HEK293 (cell line): ENCODE results near the gene SCUBE1.

Experiments
- CTCF ChIA-PET: fragments of 350-600 bp; formaldehyde crosslinking; extraction: SDS; loops from one replicate; lab custom pipeline; 2021; ENCODE audit warnings: antibody characterized with exemption; lab: Yijun Ruan, JAX
- POLR2A ChIA-PET: fragments of 300-600 bp; formaldehyde crosslinking; extraction: SDS; loops from one replicate; lab custom pipeline; 2020; ENCODE audit warnings: antibody characterized with exemption, inconsistent platforms; lab: Yijun Ruan, JAX
- H3K27ac ChIP-seq: fragments of 200-500 bp; sonication (Bioruptor generic); 2 replicates; pipeline ENCODE4 v1.5.1; 2014; ENCODE audit warnings: low read depth, low read length, control low read depth, inconsistent platforms; ENCODE audit errors: extremely low read depth
- H3K36me3 ChIP-seq, 2 experiments: fragments of 200-500 bp in 1 of 2; sonication (Bioruptor generic) in 1 of 2; 1 replicate in 1 of 2; 2 replicates in 1 of 2; pipeline ENCODE4 v1.5.1; 2014 to 2017; ENCODE audit warnings: inconsistent platforms in 2 of 2, low read length in 2 of 2; ENCODE audit not compliant: control insufficient read depth in 2 of 2, insufficient read depth in 1 of 2
- H3K4me1 ChIP-seq: fragments of 200-500 bp; sonication (Bioruptor generic); 2 replicates; pipeline ENCODE4 v1.5.1; 2014; ENCODE audit warnings: mild to moderate bottlenecking, low read length, inconsistent platforms; ENCODE audit not compliant: control insufficient read depth, insufficient read depth
- H3K4me3 ChIP-seq: 2 replicates; pipeline ENCODE4 v1.5.1; 2011; ENCODE audit warnings: low read depth, mild to moderate bottlenecking, control low read depth, low read length, moderate library complexity
- H3K9me3 ChIP-seq: fragments of 200-500 bp; sonication (Bioruptor generic); 2 replicates; pipeline ENCODE4 v1.5.1; 2014; ENCODE audit warnings: low read depth, low read length, inconsistent platforms; ENCODE audit not compliant: control insufficient read depth, insufficient read depth
- ATF2 ChIP-seq: fragments of 450-650 bp; formaldehyde crosslinking; IDR thresholded peaks from 2 replicates; pipeline ENCODE4 v1.5.1; 2016; ENCODE audit warnings: missing biosample characterization, missing genetic modification characterization, low read depth
- INSM2 ChIP-seq: fragments of 450-650 bp; formaldehyde crosslinking; IDR thresholded peaks from 2 replicates; pipeline ENCODE4 v1.5.1; 2016; ENCODE audit warnings: missing biosample characterization, missing genetic modification characterization
- KLF16 ChIP-seq: fragments of 450-650 bp; formaldehyde crosslinking; IDR thresholded peaks from 2 replicates; pipeline ENCODE4 v1.5.1; 2017; ENCODE audit warnings: missing biosample characterization, missing genetic modification characterization
- PRDM6 ChIP-seq: fragments of 450-650 bp; formaldehyde crosslinking; IDR thresholded peaks from 2 replicates; pipeline ENCODE4 v1.5.1; 2017; ENCODE audit warnings: missing biosample characterization, missing genetic modification characterization
- REPIN1 ChIP-seq: fragments of 450-650 bp; formaldehyde crosslinking; IDR thresholded peaks from 2 replicates; pipeline ENCODE4 v1.5.1; 2017; ENCODE audit warnings: missing biosample characterization, missing genetic modification characterization, low read depth
- ZBTB21 ChIP-seq: fragments of 450-650 bp; formaldehyde crosslinking; IDR thresholded peaks from 2 replicates; pipeline ENCODE4 v1.5.1; 2017; ENCODE audit warnings: missing biosample characterization, missing genetic modification characterization
- ZFHX2 ChIP-seq: fragments of 450-650 bp; formaldehyde crosslinking; conservative IDR thresholded peaks from 2 replicates; pipeline ENCODE4 v1.5.1; 2016; ENCODE audit warnings: missing biosample characterization, missing genetic modification characterization
- ZNF112 ChIP-seq: fragments of 450-650 bp; formaldehyde crosslinking; IDR thresholded peaks from 2 replicates; pipeline ENCODE4 v1.5.0; 2017; ENCODE audit warnings: missing biosample characterization, missing genetic modification characterization
- ZNF138 ChIP-seq: fragments of 450-650 bp; formaldehyde crosslinking; IDR thresholded peaks from 2 replicates; pipeline ENCODE4 v1.5.1; 2016; ENCODE audit warnings: missing biosample characterization, missing genetic modification characterization, borderline replicate concordance
- ZNF146 ChIP-seq: fragments of 450-650 bp; formaldehyde crosslinking; IDR thresholded peaks from 2 replicates; pipeline ENCODE4 v1.5.1; 2016; ENCODE audit warnings: missing biosample characterization, missing genetic modification characterization
- ZNF174 ChIP-seq: fragments of 450-650 bp; formaldehyde crosslinking; IDR thresholded peaks from 2 replicates; pipeline ENCODE4 v1.5.0; 2017; ENCODE audit warnings: missing biosample characterization, mild to moderate bottlenecking, missing genetic modification characterization
- ZNF2 ChIP-seq: fragments of 450-650 bp; formaldehyde crosslinking; IDR thresholded peaks from 2 replicates; pipeline ENCODE4 v1.5.1; 2016; ENCODE audit warnings: missing biosample characterization, missing genetic modification characterization
- ZNF239 ChIP-seq: fragments of 450-650 bp; formaldehyde crosslinking; IDR thresholded peaks from 2 replicates; pipeline ENCODE4 v1.5.1; 2016; ENCODE audit warnings: missing biosample characterization, missing genetic modification characterization
- ZNF311 ChIP-seq: fragments of 450-650 bp; formaldehyde crosslinking; IDR thresholded peaks from 2 replicates; pipeline ENCODE4 v1.5.1; 2017; ENCODE audit warnings: missing biosample characterization, missing genetic modification characterization, borderline replicate concordance
- ZNF394 ChIP-seq: fragments of 450-650 bp; formaldehyde crosslinking; IDR thresholded peaks from 2 replicates; pipeline ENCODE4 v1.5.1; 2016; ENCODE audit warnings: missing biosample characterization, missing genetic modification characterization, mild to moderate bottlenecking, moderate library complexity, borderline replicate concordance
- ZNF530 ChIP-seq: fragments of 450-650 bp; formaldehyde crosslinking; IDR thresholded peaks from 2 replicates; pipeline ENCODE4 v1.5.1; 2016; ENCODE audit warnings: low read depth, missing biosample characterization, missing genetic modification characterization
- ZNF600 ChIP-seq: fragments of 450-650 bp; formaldehyde crosslinking; IDR thresholded peaks from 2 replicates; pipeline ENCODE4 v1.5.1; 2016; ENCODE audit warnings: missing biosample characterization, missing genetic modification characterization
- ZNF654 ChIP-seq: fragments of 450-650 bp; formaldehyde crosslinking; IDR thresholded peaks from 2 replicates; pipeline ENCODE4 v1.5.1; 2016; ENCODE audit warnings: low read depth, missing biosample characterization, missing genetic modification characterization
- ZNF660 ChIP-seq: fragments of 450-650 bp; IDR thresholded peaks from 2 replicates; pipeline ENCODE4 v1.5.1; 2018; ENCODE audit warnings: missing biosample characterization, mild to moderate bottlenecking, missing genetic modification characterization
- ZNF670 ChIP-seq: fragments of 450-650 bp; formaldehyde crosslinking; IDR thresholded peaks from 2 replicates; pipeline ENCODE4 v1.5.1; 2016; ENCODE audit warnings: missing biosample characterization, missing genetic modification characterization, low read depth
- ZNF704 ChIP-seq: fragments of 450-650 bp; formaldehyde crosslinking; IDR thresholded peaks from 2 replicates; pipeline ENCODE4 v1.5.1; 2016; ENCODE audit warnings: missing biosample characterization, missing genetic modification characterization
- ZXDB ChIP-seq: fragments of 450-650 bp; formaldehyde crosslinking; IDR thresholded peaks from 2 replicates; pipeline ENCODE4 v1.5.1; 2016; ENCODE audit warnings: missing biosample characterization, missing genetic modification characterization
- TF ChIP-seq, protein P1 (sequence below): fragments of 450-650 bp; formaldehyde crosslinking; IDR thresholded peaks from 2 replicates; pipeline ENCODE4 v1.5.1; 2016; ENCODE audit warnings: missing biosample characterization, missing genetic modification characterization
- TF ChIP-seq, protein P2 (sequence below): fragments of 450-650 bp; formaldehyde crosslinking; IDR thresholded peaks from 2 replicates; pipeline ENCODE4 v1.5.1; 2017; ENCODE audit warnings: missing biosample characterization, missing genetic modification characterization
- TF ChIP-seq, protein P3 (sequence below): fragments of 450-650 bp; formaldehyde crosslinking; IDR thresholded peaks from 2 replicates; pipeline ENCODE4 v1.5.1; 2017; ENCODE audit warnings: missing biosample characterization, mild to moderate bottlenecking, missing genetic modification characterization, moderate library complexity

SCUBE1 gene

DNA sequence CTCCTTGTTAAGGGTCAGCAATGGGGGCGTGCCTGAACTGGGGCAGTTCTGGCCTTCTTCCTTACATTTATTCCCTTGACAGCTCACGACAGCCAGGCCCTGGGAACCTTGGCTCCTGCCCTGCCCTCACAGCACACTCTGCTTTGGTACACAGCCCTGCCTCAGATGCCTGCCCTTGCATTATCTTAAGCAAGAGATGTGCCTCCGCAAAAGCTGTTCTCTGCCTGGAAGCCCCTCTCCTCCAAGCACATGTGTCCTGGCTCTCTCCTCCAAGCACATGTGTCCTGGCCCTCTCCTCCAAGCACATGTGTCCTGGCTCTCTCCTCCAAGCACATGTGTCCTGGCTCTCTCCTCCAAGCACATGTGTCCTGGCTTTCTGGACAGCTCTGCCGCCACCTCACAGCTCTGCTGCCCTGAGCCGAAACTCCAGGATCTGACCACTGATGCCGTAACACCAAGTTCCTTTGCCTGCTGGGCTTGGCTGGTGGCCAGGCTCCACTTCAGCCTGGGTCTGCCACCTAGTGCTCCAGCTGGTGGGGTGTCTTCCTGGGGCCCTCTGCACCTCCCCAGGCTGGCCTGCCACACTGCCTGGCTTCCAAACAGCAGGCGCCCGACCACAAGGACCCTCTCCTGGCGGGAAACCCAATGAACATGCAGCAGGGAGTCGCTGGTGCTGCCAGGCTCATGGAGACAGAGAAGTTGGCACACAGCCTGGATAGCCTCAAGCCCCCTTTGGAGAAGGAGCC lies 53.0 kb downstream of the SCUBE1 start:
- H3K36me3 ChIP-seq = no peaks in the 10 kb centered on the region
- no peak overlapping the region for H3K4me3 ChIP-seq
- ChIA-PET POLR2A (interaction anchor here (0.7 kb wide), 1 partner anchor 8 kb away, joined by 3 read pairs; no protein-coding TSS in a partner anchor), CTCF (interaction anchor here (0.8 kb wide), 2 partner anchors 16 kb away, joined by 3 to 4 read pairs; no protein-coding TSS in a partner anchor)
- H3K27ac ChIP-seq = no peak overlapping the region
- no peaks in the 10 kb centered on the region for H3K9me3 ChIP-seq
- peaks cover 7% of the 10 kb centered on the region for H3K4me1 ChIP-seq
- TF ChIP-seq INSM2 (tag by site-specific recombination) (no peak), REPIN1 (no peak), ZNF112 (tag by site-specific recombination) (no peak), ZNF704 (tag by site-specific recombination) (no peak), ZXDB (tag by site-specific recombination) (no peak), ATF2 (tag by site-specific recombination) (no peak), ZNF530 (no peak), ZNF2 (no peak), ZNF394 (tag by site-specific recombination) (no peak), ZNF239 (tag by site-specific recombination) (no peak), ZBTB21 (tag by site-specific recombination) (no peak), ZNF660 (no peak), ZFHX2 (no peak), ZNF146 (tag by site-specific recombination) (no peak), ZNF654 (tag by site-specific recombination) (no peak), PRDM6 (tag by site-specific recombination) (no peak), KLF16 (tag by site-specific recombination) (no peak), ZNF174 (tag by site-specific recombination) (no peak), ZNF311 (tag by site-specific recombination) (no peak), ZNF600 (tag by site-specific recombination) (peak; percentile 88), ZNF138 (no peak), ZNF670 (tag by site-specific recombination) (no peak)
- TF ChIP-seq, protein P1, sequence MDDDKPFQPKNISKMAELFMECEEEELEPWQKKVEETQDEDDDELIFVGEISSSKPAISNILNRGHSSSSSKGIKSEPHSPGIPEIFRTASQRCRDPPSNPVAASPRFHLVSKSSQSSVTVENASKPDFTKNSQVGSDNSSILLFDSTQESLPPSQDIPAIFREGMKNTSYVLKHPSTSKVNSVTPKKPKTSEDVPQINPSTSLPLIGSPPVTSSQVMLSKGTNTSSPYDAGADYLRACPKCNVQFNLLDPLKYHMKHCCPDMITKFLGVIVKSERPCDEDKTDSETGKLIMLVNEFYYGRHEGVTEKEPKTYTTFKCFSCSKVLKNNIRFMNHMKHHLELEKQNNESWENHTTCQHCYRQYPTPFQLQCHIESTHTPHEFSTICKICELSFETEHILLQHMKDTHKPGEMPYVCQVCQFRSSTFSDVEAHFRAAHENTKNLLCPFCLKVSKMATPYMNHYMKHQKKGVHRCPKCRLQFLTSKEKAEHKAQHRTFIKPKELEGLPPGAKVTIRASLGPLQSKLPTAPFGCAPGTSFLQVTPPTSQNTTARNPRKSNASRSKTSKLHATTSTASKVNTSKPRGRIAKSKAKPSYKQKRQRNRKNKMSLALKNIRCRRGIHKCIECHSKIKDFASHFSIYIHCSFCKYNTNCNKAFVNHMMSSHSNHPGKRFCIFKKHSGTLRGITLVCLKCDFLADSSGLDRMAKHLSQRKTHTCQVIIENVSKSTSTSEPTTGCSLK (tag by site-specific recombination) = no peak
- TF ChIP-seq, protein P2, sequence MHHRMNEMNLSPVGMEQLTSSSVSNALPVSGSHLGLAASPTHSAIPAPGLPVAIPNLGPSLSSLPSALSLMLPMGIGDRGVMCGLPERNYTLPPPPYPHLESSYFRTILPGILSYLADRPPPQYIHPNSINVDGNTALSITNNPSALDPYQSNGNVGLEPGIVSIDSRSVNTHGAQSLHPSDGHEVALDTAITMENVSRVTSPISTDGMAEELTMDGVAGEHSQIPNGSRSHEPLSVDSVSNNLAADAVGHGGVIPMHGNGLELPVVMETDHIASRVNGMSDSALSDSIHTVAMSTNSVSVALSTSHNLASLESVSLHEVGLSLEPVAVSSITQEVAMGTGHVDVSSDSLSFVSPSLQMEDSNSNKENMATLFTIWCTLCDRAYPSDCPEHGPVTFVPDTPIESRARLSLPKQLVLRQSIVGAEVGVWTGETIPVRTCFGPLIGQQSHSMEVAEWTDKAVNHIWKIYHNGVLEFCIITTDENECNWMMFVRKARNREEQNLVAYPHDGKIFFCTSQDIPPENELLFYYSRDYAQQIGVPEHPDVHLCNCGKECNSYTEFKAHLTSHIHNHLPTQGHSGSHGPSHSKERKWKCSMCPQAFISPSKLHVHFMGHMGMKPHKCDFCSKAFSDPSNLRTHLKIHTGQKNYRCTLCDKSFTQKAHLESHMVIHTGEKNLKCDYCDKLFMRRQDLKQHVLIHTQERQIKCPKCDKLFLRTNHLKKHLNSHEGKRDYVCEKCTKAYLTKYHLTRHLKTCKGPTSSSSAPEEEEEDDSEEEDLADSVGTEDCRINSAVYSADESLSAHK (tag by site-specific recombination) = no peak
- TF ChIP-seq, protein P3, sequence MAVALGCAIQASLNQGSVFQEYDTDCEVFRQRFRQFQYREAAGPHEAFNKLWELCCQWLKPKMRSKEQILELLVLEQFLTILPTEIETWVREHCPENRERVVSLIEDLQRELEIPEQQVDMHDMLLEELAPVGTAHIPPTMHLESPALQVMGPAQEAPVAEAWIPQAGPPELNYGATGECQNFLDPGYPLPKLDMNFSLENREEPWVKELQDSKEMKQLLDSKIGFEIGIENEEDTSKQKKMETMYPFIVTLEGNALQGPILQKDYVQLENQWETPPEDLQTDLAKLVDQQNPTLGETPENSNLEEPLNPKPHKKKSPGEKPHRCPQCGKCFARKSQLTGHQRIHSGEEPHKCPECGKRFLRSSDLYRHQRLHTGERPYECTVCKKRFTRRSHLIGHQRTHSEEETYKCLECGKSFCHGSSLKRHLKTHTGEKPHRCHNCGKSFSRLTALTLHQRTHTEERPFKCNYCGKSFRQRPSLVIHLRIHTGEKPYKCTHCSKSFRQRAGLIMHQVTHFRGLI (tag by site-specific recombination) = 0 out of 2 replicates have a peak, but pooled peaks have one; percentile 27
